HEK293 (cell line): ENCODE data around the gene BRDT.
A peak's percentile ranks its signal among the peaks of the same experiment; 100 is the strongest.

Experiments
- CTCF ChIA-PET: fragments of 350-600 bp; formaldehyde crosslinking; extraction: SDS; loops from one replicate; lab custom pipeline; 2021; ENCODE audit warnings: antibody characterized with exemption; lab: Yijun Ruan, JAX
- POLR2A ChIA-PET: fragments of 300-600 bp; formaldehyde crosslinking; extraction: SDS; loops from one replicate; lab custom pipeline; 2020; ENCODE audit warnings: antibody characterized with exemption, inconsistent platforms; lab: Yijun Ruan, JAX
- H3K27ac ChIP-seq: fragments of 200-500 bp; sonication (Bioruptor generic); 2 replicates; pipeline ENCODE4 v1.5.1; 2014; ENCODE audit warnings: low read depth, low read length, control low read depth, inconsistent platforms; ENCODE audit errors: extremely low read depth
- H3K36me3 ChIP-seq, 2 experiments: fragments of 200-500 bp in 1 of 2; sonication (Bioruptor generic) in 1 of 2; 1 replicate in 1 of 2; 2 replicates in 1 of 2; pipeline ENCODE4 v1.5.1; 2014 to 2017; ENCODE audit warnings: inconsistent platforms in 2 of 2, low read length in 2 of 2; ENCODE audit not compliant: control insufficient read depth in 2 of 2, insufficient read depth in 1 of 2
- H3K4me1 ChIP-seq: fragments of 200-500 bp; sonication (Bioruptor generic); 2 replicates; pipeline ENCODE4 v1.5.1; 2014; ENCODE audit warnings: mild to moderate bottlenecking, low read length, inconsistent platforms; ENCODE audit not compliant: control insufficient read depth, insufficient read depth
- H3K4me3 ChIP-seq: 2 replicates; pipeline ENCODE4 v1.5.1; 2011; ENCODE audit warnings: low read depth, mild to moderate bottlenecking, control low read depth, low read length, moderate library complexity
- H3K9me3 ChIP-seq: fragments of 200-500 bp; sonication (Bioruptor generic); 2 replicates; pipeline ENCODE4 v1.5.1; 2014; ENCODE audit warnings: low read depth, low read length, inconsistent platforms; ENCODE audit not compliant: control insufficient read depth, insufficient read depth
- AEBP2 ChIP-seq: fragments of 450-650 bp; formaldehyde crosslinking; IDR thresholded peaks from 2 replicates; pipeline ENCODE4 v1.5.1; 2016; ENCODE audit warnings: missing biosample characterization, missing genetic modification characterization, borderline replicate concordance
- PRDM1 ChIP-seq: fragments of 450-650 bp; formaldehyde crosslinking; IDR thresholded peaks from 2 replicates; pipeline ENCODE4; 2016; ENCODE audit warnings: missing biosample characterization, missing genetic modification characterization
- RBAK ChIP-seq: fragments of 450-650 bp; formaldehyde crosslinking; IDR thresholded peaks from 2 replicates; pipeline ENCODE4 v1.5.1; 2016; ENCODE audit warnings: missing biosample characterization, missing genetic modification characterization
- ZBTB11 ChIP-seq: fragments of 450-650 bp; formaldehyde crosslinking; conservative IDR thresholded peaks from 2 replicates; pipeline ENCODE4 v1.5.1; 2016; ENCODE audit warnings: low read depth, missing biosample characterization, missing genetic modification characterization
- ZBTB17 ChIP-seq: fragments of 450-650 bp; formaldehyde crosslinking; IDR thresholded peaks from 2 replicates; pipeline ENCODE4 v1.5.1; 2016; ENCODE audit warnings: missing biosample characterization, missing genetic modification characterization
- ZNF341 ChIP-seq: fragments of 450-650 bp; formaldehyde crosslinking; IDR thresholded peaks from 2 replicates; pipeline ENCODE4; 2016; ENCODE audit warnings: low read depth, missing biosample characterization, missing genetic modification characterization
- ZNF391 ChIP-seq: fragments of 450-650 bp; formaldehyde crosslinking; IDR thresholded peaks from 2 replicates; pipeline ENCODE4 v1.5.1; 2016; ENCODE audit warnings: low read depth, missing biosample characterization, missing genetic modification characterization, borderline replicate concordance
- ZNF639 ChIP-seq: fragments of 450-650 bp; formaldehyde crosslinking; IDR thresholded peaks from 2 replicates; pipeline ENCODE4 v1.5.1; 2016; ENCODE audit warnings: missing biosample characterization, missing genetic modification characterization
- ZNF837 ChIP-seq: fragments of 450-650 bp; formaldehyde crosslinking; IDR thresholded peaks from 2 replicates; pipeline ENCODE4 v1.5.1; 2016; ENCODE audit warnings: missing biosample characterization, missing genetic modification characterization
- ZSCAN5A ChIP-seq: fragments of 450-650 bp; formaldehyde crosslinking; IDR thresholded peaks from 2 replicates; pipeline ENCODE4 v1.5.1; 2016; ENCODE audit warnings: missing biosample characterization, missing genetic modification characterization

BRDT gene

GRCh38 chr1:92030656-92031107 is 81.5 kb downstream of the BRDT start (continued):
- peak; percentile 22; the same call in 1 of the 2 replicates for TF ChIP-seq ZBTB11
- TF ChIP-seq, all 188 proteins: peak for 13

- no peak overlapping the region for H3K4me3 ChIP-seq
- ChIA-PET CTCF (interaction anchor here (0.6 to 1.2 kb wide), 6 partner anchors 14 to 1310 kb away, joined by 3 to 4 read pairs (median 3); no protein-coding TSS in a partner anchor), POLR2A (interaction anchor here (0.6 kb wide), 1 partner anchor 320 kb away, joined by 3 read pairs; no protein-coding TSS in a partner anchor)
- H3K9me3 ChIP-seq: no peaks in the 10 kb centered on the region
- no peaks in the 10 kb centered on the region; a peak in 1 of 3 replicates for H3K36me3 ChIP-seq
- H3K4me1 ChIP-seq: peaks cover 10% of the 10 kb centered on the region
- TF ChIP-seq ZNF341 (tag by site-specific recombination): 0 out of 2 replicates have a peak, but pooled peaks have one; percentile 19
- TF ChIP-seq ZNF391 (tag by site-specific recombination): no peak
- peak; percentile 35; the same call in 1 of the 2 replicates for TF ChIP-seq ZBTB17
- H3K27ac ChIP-seq: peak overlapping the region; percentile 90
Observed at GRCh38 chr1:92031281-92032110, 82.3 kb downstream of the BRDT start.

GRCh38 chr1:92037400-92037799 is 88.2 kb downstream of the BRDT start:
- no peak overlapping the region for H3K4me3 ChIP-seq
- TF ChIP-seq ZSCAN5A (tag by site-specific recombination) (no peak), ZNF639 (tag by site-specific recombination) (no peak), ZNF837 (no peak), PRDM1 (0 out of 2 replicates have a peak, but pooled peaks have one; percentile 5), RBAK (tag by site-specific recombination) (no peak), AEBP2 (tag by site-specific recombination) (no peak)
- TF ChIP-seq, all 188 proteins: peak for 1
- Histone ChIP-seq H3K27ac (no peak overlapping the region), H3K36me3 (no peaks in the 10 kb centered on the region), H3K4me1 (no peaks in the 10 kb centered on the region), H3K9me3 (no peaks in the 10 kb centered on the region)
- CTCF ChIA-PET: no interaction called here
- POLR2A ChIA-PET: interaction anchor here (0.6 kb wide), 1 partner anchor 43 kb away, joined by 9 read pairs; no protein-coding TSS in a partner anchor
